OCI-LY7 (cell line): ENCODE data around the gene PNLDC1. TPM values are rescaled to one million over a fixed set of nuclear protein-coding genes. Genes with fewer than 3 reads are reported as not detected.

Experiments used
- BruUV-seq: library from RNA; stranded (reverse); fragments of 400-500 nt; replicated peaks from 2 replicates; lab custom pipeline; 2021; lab: Mats Ljungman, UMichigan
- CTCF ChIA-PET: fragments of 300-600 bp; sonication (Branson Sonifier 250); formaldehyde crosslinking; loops from one replicate; lab custom pipeline; 2022; ENCODE audit warnings: antibody characterized with exemption; ENCODE audit not compliant: unreplicated experiment; lab: Charles Lee
- POLR2A ChIA-PET: fragments of 300-600 bp; sonication (Branson Sonifier 250); formaldehyde crosslinking; loops from one replicate; lab custom pipeline; 2022; ENCODE audit warnings: antibody characterized with exemption; lab: Charles Lee
- DNase-seq: peaks from one replicate; pipeline ENCODE4 v3.0.0-alpha.2; 2015; ENCODE audit warnings: low spot score
- H2AFZ ChIP-seq: fragments of 200-600 bp; sonication (generic), shearing (Covaris generic); 2 replicates; pipeline ENCODE4 v1.6.1; 2014; ENCODE audit warnings: mild to moderate bottlenecking, antibody characterized with exemption, low read length, moderate library complexity
- H3K27ac ChIP-seq: fragments of 200-600 bp; sonication (generic); 2 replicates; pipeline ENCODE4 v1.5.1; 2014; ENCODE audit warnings: mixed run types, low read depth, mild to moderate bottlenecking, moderate library complexity, low read length, inconsistent platforms; ENCODE audit not compliant: poor library complexity, severe bottlenecking
- H3K36me3 ChIP-seq: fragments of 200-600 bp; sonication (generic); 2 replicates; pipeline ENCODE4 v1.6.1; 2014; ENCODE audit warnings: mild to moderate bottlenecking, antibody characterized with exemption, low read length, moderate library complexity, mixed read lengths; ENCODE audit not compliant: insufficient read depth
- H3K4me1 ChIP-seq: fragments of 200-600 bp; sonication (generic); 2 replicates; pipeline ENCODE4 v1.5.1; 2014; ENCODE audit warnings: mild to moderate bottlenecking, low read length; ENCODE audit not compliant: insufficient read depth, poor library complexity, severe bottlenecking
- H3K4me2 ChIP-seq: fragments of 200-600 bp; sonication (generic); 2 replicates; pipeline ENCODE4 v1.6.1; 2014; ENCODE audit warnings: mild to moderate bottlenecking, low read length
- H3K4me3 ChIP-seq: fragments of 200-600 bp; sonication (generic); 2 replicates; pipeline ENCODE4 v1.5.1; 2014; ENCODE audit warnings: mild to moderate bottlenecking, low read depth, low read length; ENCODE audit not compliant: poor library complexity, severe bottlenecking
- H3K79me2 ChIP-seq: fragments of 200-600 bp; sonication (generic); 2 replicates; pipeline ENCODE4 v1.6.1; 2016; ENCODE audit warnings: low read depth, mild to moderate bottlenecking, low read length, moderate library complexity, mixed read lengths; ENCODE audit not compliant: insufficient read depth
- H3K9me2 ChIP-seq: fragments of 200-600 bp; sonication (generic); 2 replicates; pipeline ENCODE4 v1.6.1; 2016; ENCODE audit warnings: mild to moderate bottlenecking, low read length, mixed read lengths; ENCODE audit not compliant: insufficient read depth
- H3K9me3 ChIP-seq: fragments of 200-600 bp; sonication (generic); 2 replicates; pipeline ENCODE4 v1.6.1; 2014; ENCODE audit warnings: mild to moderate bottlenecking, mixed run types, low read length, mixed read lengths
- H4K20me1 ChIP-seq: fragments of 200-600 bp; sonication (generic); 2 replicates; pipeline ENCODE4 v1.6.1; 2014; ENCODE audit warnings: mild to moderate bottlenecking, antibody characterized with exemption, low read length, moderate library complexity, mixed read lengths; ENCODE audit not compliant: insufficient read depth
- EZH2phosphoT487 ChIP-seq: fragments of 200-600 bp; sonication (generic); IDR thresholded peaks from 2 replicates; pipeline ENCODE4 v1.6.1; 2018; ENCODE audit warnings: low read depth, borderline replicate concordance, mild to moderate bottlenecking, mixed run types, antibody characterized with exemption, low read length, moderate library complexity, mixed read lengths
- intact Hi-C: fragments of 100-400 bp; cut with micrococcal nuclease; formaldehyde crosslinking; loops from one replicate; pipeline ENCODE4 v1.10.0; 2022; ENCODE audit not compliant: unreplicated experiment
- total RNA-seq, 2 experiments: library from RNA; depleted of rRNA in 1 of 2; stranded (reverse); fragments of >200 nt in 1 of 2; shearing (Covaris generic) in 1 of 2; gene quantifications; 2 replicates each; pipeline ENCODE4 v1.2.3, GENCODE V29; 2014 to 2022
- TF ChIP-seq, protein P1 (sequence below): fragments of 200-600 bp; sonication (generic); conservative IDR thresholded peaks from 2 replicates; pipeline ENCODE4 v1.5.1; 2014; ENCODE audit warnings: mild to moderate bottlenecking, antibody characterized with exemption, low read length, moderate library complexity, mixed read lengths

PNLDC1 gene
- total RNA-seq, 2 experiments from 2014 or later, result not detected

DNA sequence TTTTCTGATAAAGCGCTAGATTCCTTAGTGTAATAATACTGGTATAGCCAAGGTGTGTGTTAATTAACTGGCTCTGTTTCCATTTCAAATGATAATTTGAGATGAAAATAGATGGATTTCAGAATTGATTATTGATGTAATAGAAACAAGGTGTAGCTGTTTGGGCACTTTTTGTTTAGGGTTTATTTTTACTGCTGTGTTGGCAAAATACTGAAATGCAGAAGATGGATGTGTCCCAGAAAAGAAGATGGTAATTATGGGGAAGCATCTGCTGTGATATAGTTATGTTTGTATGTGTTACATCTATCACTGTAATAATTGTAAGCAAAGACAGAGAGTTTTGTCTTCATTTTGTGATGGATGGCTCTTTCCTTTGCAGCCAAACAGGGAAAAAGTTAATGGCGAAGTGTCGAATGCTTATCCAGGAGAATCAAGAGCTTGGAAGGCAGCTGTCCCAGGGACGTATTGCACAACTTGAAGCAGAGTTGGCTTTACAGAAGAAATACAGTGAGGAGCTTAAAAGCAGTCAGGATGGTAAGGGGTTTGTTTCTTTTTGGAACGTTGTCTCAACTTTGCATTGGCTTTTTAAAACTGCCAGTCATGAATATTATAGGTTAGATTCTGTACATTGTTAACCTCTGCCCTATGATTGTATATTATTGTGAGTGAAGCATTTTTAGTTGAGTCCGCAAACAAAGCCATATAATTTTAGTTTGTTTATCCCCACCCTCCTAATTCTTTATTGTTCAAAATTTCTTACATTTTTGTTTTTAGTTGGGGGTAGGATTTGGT, 46.8 kb upstream of the PNLDC1 start:
- intact Hi-C loops, result no loop called here
- H3K4me3 ChIP-seq, result no peak overlapping the region
- DNase-seq, result no peak
- no peak overlapping the region for H2AFZ ChIP-seq
- no TSS peak for BruUV-seq
- peaks cover 100% of the 10 kb centered on the region for H3K36me3 ChIP-seq
- CTCF ChIA-PET, result no interaction called here
- POLR2A ChIA-PET, result interaction anchor here (2.6 kb wide), 1 partner anchor 8 kb away, joined by 10 read pairs; the partner anchor contains the start of gene ACAT2
- TF ChIP-seq, protein P1, sequence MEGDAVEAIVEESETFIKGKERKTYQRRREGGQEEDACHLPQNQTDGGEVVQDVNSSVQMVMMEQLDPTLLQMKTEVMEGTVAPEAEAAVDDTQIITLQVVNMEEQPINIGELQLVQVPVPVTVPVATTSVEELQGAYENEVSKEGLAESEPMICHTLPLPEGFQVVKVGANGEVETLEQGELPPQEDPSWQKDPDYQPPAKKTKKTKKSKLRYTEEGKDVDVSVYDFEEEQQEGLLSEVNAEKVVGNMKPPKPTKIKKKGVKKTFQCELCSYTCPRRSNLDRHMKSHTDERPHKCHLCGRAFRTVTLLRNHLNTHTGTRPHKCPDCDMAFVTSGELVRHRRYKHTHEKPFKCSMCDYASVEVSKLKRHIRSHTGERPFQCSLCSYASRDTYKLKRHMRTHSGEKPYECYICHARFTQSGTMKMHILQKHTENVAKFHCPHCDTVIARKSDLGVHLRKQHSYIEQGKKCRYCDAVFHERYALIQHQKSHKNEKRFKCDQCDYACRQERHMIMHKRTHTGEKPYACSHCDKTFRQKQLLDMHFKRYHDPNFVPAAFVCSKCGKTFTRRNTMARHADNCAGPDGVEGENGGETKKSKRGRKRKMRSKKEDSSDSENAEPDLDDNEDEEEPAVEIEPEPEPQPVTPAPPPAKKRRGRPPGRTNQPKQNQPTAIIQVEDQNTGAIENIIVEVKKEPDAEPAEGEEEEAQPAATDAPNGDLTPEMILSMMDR, result no peak
- TF ChIP-seq EZH2phosphoT487, result no peak
- H3K27ac ChIP-seq, result no peak overlapping the region
- H3K4me1 ChIP-seq, result no peaks in the 10 kb centered on the region
- no peak overlapping the region for H3K4me2 ChIP-seq
- H3K9me3 ChIP-seq, result no peaks in the 10 kb centered on the region
- H4K20me1 ChIP-seq, result 0 out of 2 replicates have a peak, but pooled peaks cover 7% of the 10 kb centered on the region
- no peaks in the 10 kb centered on the region for H3K9me2 ChIP-seq
- peaks cover 15% of the 10 kb centered on the region; the same call in 1 of the 2 replicates for H3K79me2 ChIP-seq

DNA sequence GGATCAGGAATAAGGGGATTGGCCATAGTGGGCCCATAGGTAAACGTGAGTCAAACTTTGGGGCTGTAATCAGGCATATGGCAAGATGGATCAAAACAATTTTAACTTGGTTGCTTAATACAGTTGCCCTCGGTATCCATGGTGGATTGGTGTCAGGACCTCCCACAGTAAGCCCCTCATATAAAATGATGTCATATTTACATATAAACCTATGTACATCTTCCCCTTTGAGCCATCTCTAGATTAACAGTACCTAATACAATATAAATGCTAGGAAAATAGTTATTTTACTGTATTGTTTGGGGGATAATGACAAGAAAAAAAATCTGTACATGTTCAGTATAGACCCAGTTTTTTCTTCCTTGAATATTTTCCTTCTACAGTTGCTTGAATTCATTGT, 45.7 kb upstream of the PNLDC1 start:
- intact Hi-C loops, result no loop called here
- H4K20me1 ChIP-seq, result 0 out of 2 replicates have a peak, but pooled peaks cover 7% of the 10 kb centered on the region

DNA sequence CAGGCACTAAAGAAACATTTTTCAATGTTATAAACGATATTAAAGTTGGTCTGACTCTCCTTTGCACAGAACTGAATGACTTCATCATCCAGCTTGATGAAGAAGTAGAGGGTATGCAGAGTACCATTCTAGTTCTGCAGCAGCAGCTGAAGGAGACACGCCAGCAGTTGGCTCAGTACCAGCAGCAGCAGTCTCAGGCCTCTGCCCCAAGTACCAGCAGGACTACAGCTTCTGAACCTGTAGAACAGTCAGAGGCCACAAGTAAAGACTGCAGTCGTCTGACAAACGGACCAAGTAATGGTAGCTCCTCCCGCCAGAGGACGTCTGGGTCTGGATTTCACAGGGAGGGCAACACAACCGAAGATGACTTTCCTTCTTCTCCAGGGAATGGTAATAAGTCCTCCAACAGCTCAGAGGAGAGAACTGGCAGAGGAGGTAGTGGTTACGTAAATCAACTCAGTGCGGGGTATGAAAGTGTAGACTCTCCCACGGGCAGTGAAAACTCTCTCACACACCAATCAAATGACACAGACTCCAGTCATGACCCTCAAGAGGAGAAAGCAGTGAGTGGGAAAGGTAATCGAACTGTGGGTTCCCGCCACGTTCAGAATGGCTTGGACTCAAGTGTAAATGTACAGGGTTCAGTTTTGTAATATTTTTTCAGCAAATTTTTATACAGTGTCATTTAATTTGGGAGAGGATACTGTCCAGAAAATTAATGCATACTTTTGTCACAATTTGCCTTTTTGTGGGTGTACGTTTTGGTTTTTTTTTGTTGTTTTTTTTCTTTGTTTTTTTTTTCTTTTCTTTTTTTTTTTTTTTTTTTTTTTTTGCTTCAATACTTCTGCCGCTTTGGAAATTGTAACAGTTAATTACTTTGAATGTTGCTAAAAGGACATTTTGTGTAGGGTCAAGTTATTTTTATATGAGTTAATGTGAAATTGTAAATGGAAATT, 44.8 kb upstream of the PNLDC1 start:
- Histone ChIP-seq H3K36me3 (peaks cover 95% of the 10 kb centered on the region), H3K79me2 (peaks cover 15% of the 10 kb centered on the region; the same call in 1 of the 2 replicates), H3K27ac (no peak overlapping the region), H3K4me3 (no peak overlapping the region), H3K4me1 (peaks cover under 1% of the 10 kb centered on the region), H3K9me3 (no peaks in the 10 kb centered on the region), H3K9me2 (no peaks in the 10 kb centered on the region), H2AFZ (no peak overlapping the region), H4K20me1 (0 out of 2 replicates have a peak, but pooled peaks cover 7% of the 10 kb centered on the region), H3K4me2 (no peak overlapping the region)
- BruUV-seq, result TSS peak; percentile 68
- DNase-seq, result no peak
- ChIA-PET CTCF (no interaction called here), POLR2A (no interaction called here)
- TF ChIP-seq, protein P1, result no peak
- intact Hi-C loops, result no loop called here

More for the DNA sequence above, 45.7 kb upstream of the PNLDC1 start:
- no peaks in the 10 kb centered on the region for H3K9me2 ChIP-seq
- peaks cover 96% of the 10 kb centered on the region for H3K36me3 ChIP-seq
- no peak overlapping the region for H3K4me3 ChIP-seq
- H3K4me2 ChIP-seq, result no peak overlapping the region
- H3K9me3 ChIP-seq, result no peaks in the 10 kb centered on the region
- POLR2A ChIA-PET, result no interaction called here
- TF ChIP-seq EZH2phosphoT487, result no peak
- CTCF ChIA-PET, result no interaction called here
- no peak overlapping the region for H3K27ac ChIP-seq
- no peaks in the 10 kb centered on the region for H3K4me1 ChIP-seq
- DNase-seq, result no peak
- H2AFZ ChIP-seq, result no peak overlapping the region
- peaks cover 15% of the 10 kb centered on the region; the same call in 1 of the 2 replicates for H3K79me2 ChIP-seq
- no TSS peak for BruUV-seq
